K562 treated with DMSO at 1 percent for 24 hours (cell line): ENCODE results near the gene SLC5A5. TPM values are rescaled to one million over a fixed set of nuclear protein-coding genes. Genes with fewer than 3 reads are reported as not detected.

Experiments used
- total RNA-seq: library from RNA; unstranded; fragments of 300-600 nt; gene quantifications from 2 replicates; pipeline ENCODE4 v1.2.3, GENCODE V29; 2022; ENCODE audit warnings: low read depth; ENCODE audit not compliant: insufficient read depth

SLC5A5 gene
- total RNA-seq, result 0.32 and 0.58 TPM in 2 replicates

DNA sequence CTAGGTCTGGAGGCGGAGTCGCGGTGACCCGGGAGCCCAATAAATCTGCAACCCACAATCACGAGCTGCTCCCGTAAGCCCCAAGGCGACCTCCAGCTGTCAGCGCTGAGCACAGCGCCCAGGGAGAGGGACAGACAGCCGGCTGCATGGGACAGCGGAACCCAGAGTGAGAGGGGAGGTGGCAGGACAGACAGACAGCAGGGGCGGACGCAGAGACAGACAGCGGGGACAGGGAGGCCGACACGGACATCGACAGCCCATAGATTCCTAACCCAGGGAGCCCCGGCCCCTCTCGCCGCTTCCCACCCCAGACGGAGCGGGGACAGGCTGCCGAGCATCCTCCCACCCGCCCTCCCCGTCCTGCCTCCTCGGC, at the start of gene SLC5A5:
Gene SLC5A5, plus strand, starts transcription at position 68 of the 373 bp plus-strand sequence. CDS start 375 bp downstream, outside the sequence.

GRCh38 chr19:17847538-17848366, 24.0 kb upstream of the SLC5A5 start, which contains the start of gene JAK3:
JAK3 (minus strand) TSS chr19:17847982; CDS start chr19:17844417, 3,565 bp downstream.

GRCh38 chr19:17859533-17860330, 12.0 kb upstream of the SLC5A5 start, which contains the start of gene RPL18A:
RPL18A (plus strand) TSS chr19:17859910; CDS start chr19:17859957, 47 bp downstream.

GRCh38 chr19:17932485-17933338, 61.0 kb downstream of the SLC5A5 start, which contains the start of gene CCDC124:
CCDC124 (plus strand) TSS chr19:17933015; CDS start chr19:17936421, 3,406 bp downstream.

Other genes with a start within 250 kb of the SLC5A5 start
- gene UNC13A, start 183.6 kb upstream of the SLC5A5 start, total RNA-seq, result 0.38 and 0.61 TPM in 2 replicates
- 119 and 127 TPM in 2 replicates for gene MAP1S, start 152.5 kb upstream of the SLC5A5 start, total RNA-seq
- gene FCHO1, start 120.5 kb upstream of the SLC5A5 start, total RNA-seq, result 37.7 and 38.8 TPM in 2 replicates
- gene B3GNT3, start 76.8 kb upstream of the SLC5A5 start, total RNA-seq, result 1.3 TPM in 2 replicates
- gene INSL3, start 50.4 kb upstream of the SLC5A5 start, total RNA-seq, result not detected in 2 replicates
- gene JAK3, start 24.0 kb upstream of the SLC5A5 start, total RNA-seq, result 0.14 and 0.36 TPM in 2 replicates
- gene RPL18A, start 12.0 kb upstream of the SLC5A5 start, total RNA-seq, result 7,407 and 7,918 TPM in 2 replicates
- 170 TPM in 2 replicates for gene CCDC124, start 61.1 kb downstream of the SLC5A5 start, total RNA-seq
- 11.6 and 13.7 TPM in 2 replicates for gene KCNN1, start 95.2 kb downstream of the SLC5A5 start, total RNA-seq
- gene ARRDC2, start 136.2 kb downstream of the SLC5A5 start, total RNA-seq, result 34.4 and 34.9 TPM in 2 replicates
- 0.36 TPM in 1 of 2 replicates, not detected in the other for gene IL12RB1, start 215.0 kb downstream of the SLC5A5 start, total RNA-seq
- 13.7 and 14.2 TPM in 2 replicates for gene MAST3, start 225.8 kb downstream of the SLC5A5 start, total RNA-seq